K562 (cell line): Measurements from ENCODE around the gene CALY. TPM values are rescaled to one million over a fixed set of nuclear protein-coding genes. Genes with fewer than 3 reads are reported as not detected.

Experiments
- CHD1 ChIP-seq: fragments of 200-600 bp; sonication (generic); IDR thresholded peaks from one replicate; pipeline ENCODE4 v1.6.1; 2012; ENCODE audit warnings: mild to moderate bottlenecking, moderate library complexity, low read length, inconsistent platforms
- E2F3 ChIP-seq: fragments of 250-450 bp; sonication (Bioruptor Pico); IDR thresholded peaks from 2 replicates; pipeline ENCODE4 v1.4.0; 2020; ENCODE audit warnings: mild to moderate bottlenecking
- MEF2A ChIP-seq: IDR thresholded peaks from 2 replicates; pipeline ENCODE4 v1.6.1; 2011; ENCODE audit warnings: low read depth, mild to moderate bottlenecking, low read length, moderate library complexity; ENCODE audit not compliant: control insufficient read depth
- ZBTB40 ChIP-seq, 2 experiments: fragments of 450-650 bp in 1 of 2; sonication (generic) in 1 of 2; formaldehyde crosslinking in 1 of 2; IDR thresholded peaks; 2 replicates each; pipeline versions ENCODE4 v1.7.1 to v1.9.0; 2016 to 2022; ENCODE audit warnings: inconsistent platforms in 1 of 2, mild to moderate bottlenecking in 1 of 2, missing genetic modification reagents in 1 of 2
- ZNF12 ChIP-seq: sonication (generic); formaldehyde crosslinking; IDR thresholded peaks from 2 replicates; pipeline ENCODE4 v1.4.0; 2020; ENCODE audit warnings: mild to moderate bottlenecking, missing genetic modification reagents
- ZNF280A ChIP-seq: fragments of 450-650 bp; IDR thresholded peaks from 2 replicates; pipeline ENCODE4 v1.6.1; 2018; ENCODE audit warnings: mild to moderate bottlenecking, low read depth; ENCODE audit not compliant: partially characterized antibody
- ZNF586 ChIP-seq: fragments of 450-650 bp; formaldehyde crosslinking; conservative IDR thresholded peaks from 2 replicates; pipeline ENCODE4 v1.4.0; 2020; ENCODE audit warnings: mild to moderate bottlenecking, moderate library complexity
- polyA plus RNA-seq, 8 experiments: library from polyadenylated mRNA; depleted of rRNA in 4 of 8; stranded (reverse) in 5 of 8; unstranded in 3 of 8; fragments of >200 nt; fragmentation: Nextera tagmentation in 2 of 8; fragmentation: Illumina TruSeq in 1 of 8; extraction: Ambion mirVana in 2 of 8; extraction: Trizol in 1 of 8; gene quantifications; 2 replicates each; pipeline versions ENCODE4 v1.2.1 to v1.2.3, GENCODE V29; 2011 to 2014; ENCODE audit warnings: inconsistent platforms in 1 of 8, missing spikeins in 1 of 8
- total RNA-seq, 7 experiments: library from RNA; depleted of rRNA in 6 of 7; stranded (reverse); fragments of >200 nt in 6 of 7; fragmentation: Illumina TruSeq in 2 of 7; extraction: Trizol in 2 of 7; gene quantifications; 2 replicates each; pipeline versions ENCODE4 v1.2.1 to v1.2.3, GENCODE V29; 2011 to 2021; ENCODE audit warnings: low replicate concordance in 1 of 7

CALY gene
- total and polyA plus RNA-seq, 9 of the 15 experiments (the other 6 are each of a cell fraction or from before 2014, with no cell fraction given), result not detected

GRCh38 chr10:133299224-133299623 is 37.5 kb downstream of the CALY start (continued):
- TF ChIP-seq ZBTB40 (IDR thresholded peaks at IDR 0.05) (no peak), ZBTB40 (CRISPR knock-in tag; IDR thresholded peaks at IDR 0.05) (no peak), ZNF12 (CRISPR knock-in tag) (no peak), MEF2A (no peak), ZNF586 (no peak), CHD1 (no peak), E2F3 (no peak), ZNF280A (no peak)
- TF ChIP-seq, all 486 proteins: peak for 0
